ENCODE data around the gene PUDP.
"Not testable (repeated sequence)": the region's sequence is repeated elsewhere in the genome, so short reads cannot be mapped to it uniquely, and the experiment has no call there.

- not testable (repeated sequence) for TF ChIP-seq POLR2A, CTCF (IDR thresholded peaks at IDR 0.05)
Observed at GRCh38 chrX:7095657-7096056, 52.3 kb downstream of the PUDP start.
